ENCODE data around the gene C7orf57.
"Not testable (repeated sequence)": the region's sequence is repeated elsewhere in the genome, so short reads cannot be mapped to it uniquely, and the experiment has no call there.

The C7orf57 gene

GRCh38 chr7:48059706-48060105 lies 24.4 kb downstream of the C7orf57 start:
- no peak for TF ChIP-seq CTCF (IDR thresholded peaks at IDR 0.05; ENCODE audit: extremely low read depth, missing control alignments)
- no peak for DNase-seq (ENCODE audit: low spot score)

GRCh38 chr7:48063985-48064384 lies 28.6 kb downstream of the C7orf57 start:
- DNase-seq (ENCODE audit: low spot score) = no peak
- TF ChIP-seq CTCF (IDR thresholded peaks at IDR 0.05; ENCODE audit: extremely low read depth, missing control alignments) = no peak

- DNase-seq (ENCODE audit: low spot score) = no peak
- TF ChIP-seq CTCF (IDR thresholded peaks at IDR 0.05; ENCODE audit: extremely low read depth, missing control alignments) = no peak
These were observed 32.1 kb downstream of the C7orf57 start for GRCh38 chr7:48067475-48067874.

GRCh38 chr7:48074204-48074654 lies 38.9 kb downstream of the C7orf57 start:
- no peak for DNase-seq (ENCODE audit: low spot score)
- no peak for TF ChIP-seq CTCF (IDR thresholded peaks at IDR 0.05; ENCODE audit: extremely low read depth, missing control alignments)

- DNase-seq (ENCODE audit: low spot score) = no peak
- no peak for TF ChIP-seq CTCF (IDR thresholded peaks at IDR 0.05; ENCODE audit: extremely low read depth, missing control alignments)
These were observed 42.1 kb downstream of the C7orf57 start for GRCh38 chr7:48077423-48077822.

- TF ChIP-seq CTCF (IDR thresholded peaks at IDR 0.05; ENCODE audit: extremely low read depth, missing control alignments) = no peak
- DNase-seq (ENCODE audit: low spot score) = no peak
These were observed 43.1 kb downstream of the C7orf57 start for GRCh38 chr7:48078470-48078869.

GRCh38 chr7:48082378-48082777 lies 47.0 kb downstream of the C7orf57 start:
- DNase-seq (ENCODE audit: low spot score) = not testable (repeated sequence)

GRCh38 chr7:48083114-48083830 lies 47.9 kb downstream of the C7orf57 start:
- TF ChIP-seq CTCF (IDR thresholded peaks at IDR 0.05; ENCODE audit: extremely low read depth, missing control alignments) = no peak
- no peak for DNase-seq (ENCODE audit: low spot score)

Data from GM20000 (cell line).